A673 (cell line): ENCODE results near the gene SFMBT2. TPM values are rescaled to one million over a fixed set of nuclear protein-coding genes. Genes with fewer than 3 reads are reported as not detected.

Source experiments
- BruUV-seq: library from RNA; stranded (reverse); fragments of 400-500 nt; replicated peaks from 2 replicates; lab custom pipeline; 2021; lab: Mats Ljungman, UMichigan
- CTCF ChIA-PET: fragments of 300-600 bp; sonication (Branson Sonifier 250); formaldehyde crosslinking; loops from one replicate; lab custom pipeline; 2022; ENCODE audit warnings: antibody characterized with exemption; lab: Charles Lee
- POLR2A ChIA-PET: fragments of 300-600 bp; sonication (Branson Sonifier 250); formaldehyde crosslinking; loops from one replicate; lab custom pipeline; 2022; ENCODE audit warnings: antibody characterized with exemption; ENCODE audit not compliant: low non-redundant PET; lab: Charles Lee
- DNase-seq: peaks from one replicate; pipeline ENCODE4 v3.0.0-alpha.2; 2015; ENCODE audit warnings: low spot score
- H3K27ac ChIP-seq: fragments of 200-600 bp; sonication (generic); 2 replicates; pipeline ENCODE4 v1.5.1; 2016; ENCODE audit warnings: mixed run types, low read depth, mild to moderate bottlenecking, mixed read lengths, antibody characterized with exemption, low read length; ENCODE audit not compliant: poor library complexity, severe bottlenecking
- H3K27me3 ChIP-seq: fragments of 200-600 bp; sonication (generic); replicated peaks from 2 replicates; pipeline ENCODE4 v1.6.1; 2017; ENCODE audit warnings: mixed run types, low read depth, mild to moderate bottlenecking, mixed read lengths, antibody characterized with exemption, low read length; ENCODE audit not compliant: insufficient read depth, poor library complexity
- H3K36me3 ChIP-seq: fragments of 200-600 bp; sonication (generic); 2 replicates; pipeline ENCODE4 v1.6.1; 2016; ENCODE audit warnings: mixed run types, mild to moderate bottlenecking, mixed read lengths, antibody characterized with exemption, low read length; ENCODE audit not compliant: insufficient read depth, poor library complexity, severe bottlenecking
- H3K4me1 ChIP-seq: fragments of 200-600 bp; sonication (generic); 2 replicates; pipeline ENCODE4 v1.6.1; 2017; ENCODE audit warnings: mixed run types, mild to moderate bottlenecking, mixed read lengths, antibody characterized with exemption, low read length; ENCODE audit not compliant: insufficient read depth, poor library complexity, severe bottlenecking
- H3K4me3 ChIP-seq: fragments of 200-600 bp; sonication (generic); 2 replicates; pipeline ENCODE4 v1.5.1; 2016; ENCODE audit warnings: low read depth, mixed run types, mild to moderate bottlenecking, mixed read lengths, low read length; ENCODE audit not compliant: poor library complexity, severe bottlenecking
- H3K9me3 ChIP-seq: fragments of 200-600 bp; sonication (generic); 2 replicates; pipeline ENCODE4 v1.6.1; 2016; ENCODE audit warnings: mixed run types, low read depth, mild to moderate bottlenecking, mixed read lengths, antibody characterized with exemption, low read length; ENCODE audit not compliant: poor library complexity, severe bottlenecking
- EZH2 ChIP-seq: fragments of 200-600 bp; sonication (generic); IDR thresholded peaks from 2 replicates; pipeline ENCODE4 v1.6.1; 2017; ENCODE audit warnings: borderline replicate concordance, low read depth, mild to moderate bottlenecking, mixed read lengths, antibody characterized with exemption, low read length; ENCODE audit not compliant: poor library complexity, severe bottlenecking
- intact Hi-C: fragments of 100-400 bp; cut with micrococcal nuclease; formaldehyde crosslinking; loops from one replicate; pipeline ENCODE4 v1.10.0; 2022; ENCODE audit not compliant: unreplicated experiment
- total RNA-seq: library from RNA; stranded (reverse); gene quantifications from 2 replicates; pipeline ENCODE4 v1.2.3, GENCODE V29; 2021
- TF ChIP-seq, protein P1 (sequence below): fragments of 300-800, 200-600 bp; sonication (generic); conservative IDR thresholded peaks from 2 replicates; pipeline ENCODE4 v1.5.1; 2017; ENCODE audit warnings: low read depth, mild to moderate bottlenecking, antibody characterized with exemption, low read length, moderate library complexity, mixed read lengths

Gene SFMBT2
- total RNA-seq, 1 experiment from 2014 or later, result 8.2 TPM

DNA sequence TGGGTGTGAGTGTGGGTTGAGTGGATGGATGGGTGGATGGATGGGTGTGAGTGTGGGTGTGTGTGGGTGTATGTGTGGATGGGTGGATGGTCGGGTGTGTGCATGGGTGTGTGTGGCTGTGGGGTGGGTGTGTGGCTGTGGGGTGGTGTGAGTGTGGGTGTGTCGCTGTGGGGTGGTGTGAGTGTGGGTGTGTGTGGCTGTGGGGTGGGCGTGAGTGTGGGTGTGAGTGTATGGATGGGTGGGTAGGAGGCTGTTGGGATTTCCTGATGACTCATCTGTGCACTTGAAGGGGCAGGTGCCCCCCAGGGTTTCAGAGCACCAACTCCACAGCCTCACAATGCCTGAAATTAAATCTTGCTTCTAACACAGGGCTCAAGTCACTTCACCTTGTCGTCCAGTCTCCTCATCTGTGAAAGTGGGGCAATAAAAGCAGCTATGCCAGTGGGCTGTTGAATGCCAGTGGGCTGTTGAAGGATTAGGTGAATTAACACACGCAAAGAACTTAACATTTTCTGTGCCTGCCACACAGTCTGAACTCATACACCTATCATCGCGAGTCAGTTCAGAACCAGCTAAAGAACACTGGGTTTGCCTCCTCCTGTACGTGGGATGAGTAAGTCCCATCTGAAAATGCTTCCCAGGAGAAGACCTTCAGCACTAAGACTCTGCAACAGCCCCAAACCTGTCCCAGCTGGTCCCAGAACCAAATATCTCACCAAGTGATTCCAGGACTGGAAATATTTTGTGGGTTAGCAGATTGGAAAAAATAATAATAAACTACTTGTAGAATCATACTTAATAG is 32.0 kb downstream of the SFMBT2 start:
- intact Hi-C loops, result no loop called here
- ChIA-PET CTCF (no interaction called here), POLR2A (no interaction called here)
- TF ChIP-seq EZH2, result no peak
- TF ChIP-seq, protein P1, sequence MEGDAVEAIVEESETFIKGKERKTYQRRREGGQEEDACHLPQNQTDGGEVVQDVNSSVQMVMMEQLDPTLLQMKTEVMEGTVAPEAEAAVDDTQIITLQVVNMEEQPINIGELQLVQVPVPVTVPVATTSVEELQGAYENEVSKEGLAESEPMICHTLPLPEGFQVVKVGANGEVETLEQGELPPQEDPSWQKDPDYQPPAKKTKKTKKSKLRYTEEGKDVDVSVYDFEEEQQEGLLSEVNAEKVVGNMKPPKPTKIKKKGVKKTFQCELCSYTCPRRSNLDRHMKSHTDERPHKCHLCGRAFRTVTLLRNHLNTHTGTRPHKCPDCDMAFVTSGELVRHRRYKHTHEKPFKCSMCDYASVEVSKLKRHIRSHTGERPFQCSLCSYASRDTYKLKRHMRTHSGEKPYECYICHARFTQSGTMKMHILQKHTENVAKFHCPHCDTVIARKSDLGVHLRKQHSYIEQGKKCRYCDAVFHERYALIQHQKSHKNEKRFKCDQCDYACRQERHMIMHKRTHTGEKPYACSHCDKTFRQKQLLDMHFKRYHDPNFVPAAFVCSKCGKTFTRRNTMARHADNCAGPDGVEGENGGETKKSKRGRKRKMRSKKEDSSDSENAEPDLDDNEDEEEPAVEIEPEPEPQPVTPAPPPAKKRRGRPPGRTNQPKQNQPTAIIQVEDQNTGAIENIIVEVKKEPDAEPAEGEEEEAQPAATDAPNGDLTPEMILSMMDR, result no peak
- Histone ChIP-seq H3K4me1 (no peaks in the 10 kb centered on the region), H3K27ac (no peak overlapping the region), H3K36me3 (no peaks in the 10 kb centered on the region), H3K27me3 (no peaks in the 10 kb centered on the region), H3K9me3 (no peaks in the 10 kb centered on the region), H3K4me3 (no peak overlapping the region)
- no peak for DNase-seq
- BruUV-seq, result no TSS peak

DNA sequence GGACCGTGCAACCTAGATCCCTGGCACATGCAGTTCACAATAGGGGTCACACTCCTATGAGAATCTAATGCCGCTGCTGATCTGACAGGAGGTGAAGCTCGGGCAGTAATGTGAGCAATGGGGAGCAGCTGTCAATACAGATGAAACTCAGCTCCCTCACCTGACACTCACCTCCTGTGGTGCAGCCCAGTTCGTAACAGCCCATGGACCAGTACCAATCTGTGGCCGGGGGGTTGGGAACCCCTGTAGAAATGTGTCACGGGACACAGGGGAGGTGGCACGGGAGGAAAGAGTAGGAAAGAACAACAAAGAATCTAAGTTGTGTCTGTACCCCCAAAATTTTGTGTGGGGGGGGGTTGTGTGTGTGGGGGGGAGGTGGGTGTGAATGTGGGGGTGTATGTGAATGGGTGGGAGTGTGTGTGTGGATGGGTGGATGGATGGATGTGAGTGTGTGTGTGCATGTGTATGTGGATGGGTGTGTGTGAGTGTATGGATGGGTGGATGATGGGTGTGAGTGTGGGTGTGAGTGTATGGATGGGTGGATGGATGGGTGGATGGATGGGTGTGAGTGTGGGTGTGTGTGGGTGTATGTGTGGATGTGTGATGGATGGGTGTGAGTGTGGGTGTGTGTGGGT is 33.1 kb downstream of the SFMBT2 start:
- no peak for DNase-seq
- CTCF ChIA-PET, result no interaction called here
- no peaks in the 10 kb centered on the region for H3K36me3 ChIP-seq
- no peak for TF ChIP-seq EZH2
- TF ChIP-seq, protein P1, result no peak
- H3K9me3 ChIP-seq, result no peaks in the 10 kb centered on the region
- intact Hi-C loops, result no loop called here
- POLR2A ChIA-PET, result no interaction called here
- H3K27me3 ChIP-seq, result no peaks in the 10 kb centered on the region
- H3K4me3 ChIP-seq, result no peak overlapping the region
- BruUV-seq, result no TSS peak
- no peak overlapping the region for H3K27ac ChIP-seq
- no peaks in the 10 kb centered on the region for H3K4me1 ChIP-seq

DNA sequence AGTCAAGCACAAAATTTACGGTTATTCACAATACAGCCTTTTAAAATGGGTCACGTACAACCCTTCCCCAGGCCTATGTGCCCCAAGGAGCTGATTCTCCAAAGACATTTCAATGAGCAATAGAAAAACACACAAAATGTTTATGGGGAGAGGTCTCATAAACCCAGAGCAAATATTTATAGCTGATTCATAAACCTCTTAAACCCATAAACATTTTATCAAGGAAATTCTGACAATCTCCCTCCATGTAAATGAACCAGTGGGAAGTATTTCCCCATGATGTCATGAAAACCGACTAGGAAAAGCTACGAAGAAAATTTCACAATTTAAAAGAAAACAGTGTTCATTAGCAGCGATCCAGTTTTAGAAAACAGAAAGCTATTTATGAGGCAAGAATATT is 36.0 kb downstream of the SFMBT2 start:
- Histone ChIP-seq H3K4me3 (no peak overlapping the region), H3K4me1 (no peaks in the 10 kb centered on the region), H3K27me3 (no peaks in the 10 kb centered on the region), H3K9me3 (no peaks in the 10 kb centered on the region), H3K36me3 (no peaks in the 10 kb centered on the region), H3K27ac (no peak overlapping the region)
- intact Hi-C loops, result no loop called here
- no peak for DNase-seq
- CTCF ChIA-PET, result no interaction called here
- POLR2A ChIA-PET, result interaction anchor here (0.7 kb wide), 1 partner anchor 36 kb away, joined by 4 read pairs; the partner anchor contains the start of gene SFMBT2
- TF ChIP-seq EZH2, result no peak
- TF ChIP-seq, protein P1, result no peak
- BruUV-seq, result no TSS peak
